Testis (tissue), 2 donors: Measurements from ENCODE around the gene R3HDM4.

Experiments
- POLR2A ChIP-seq: fragments of 450-650 bp; IDR thresholded peaks from one replicate; pipeline ENCODE4 v1.6.1; 2017; ENCODE audit warnings: antibody characterized with exemption, mild to moderate bottlenecking, moderate library complexity
- TF ChIP-seq, protein P1 (sequence below), 3 experiments: fragments of 450-650 bp in 2 of 3; fragments of 200-600 bp in 1 of 3; sonication (generic) in 1 of 3; IDR thresholded peaks; one replicate each; pipeline ENCODE4 v1.5.1; 2016 to 2019; ENCODE audit warnings: antibody characterized with exemption in 3 of 3, mild to moderate bottlenecking in 2 of 3, moderate library complexity in 1 of 3

DNA sequence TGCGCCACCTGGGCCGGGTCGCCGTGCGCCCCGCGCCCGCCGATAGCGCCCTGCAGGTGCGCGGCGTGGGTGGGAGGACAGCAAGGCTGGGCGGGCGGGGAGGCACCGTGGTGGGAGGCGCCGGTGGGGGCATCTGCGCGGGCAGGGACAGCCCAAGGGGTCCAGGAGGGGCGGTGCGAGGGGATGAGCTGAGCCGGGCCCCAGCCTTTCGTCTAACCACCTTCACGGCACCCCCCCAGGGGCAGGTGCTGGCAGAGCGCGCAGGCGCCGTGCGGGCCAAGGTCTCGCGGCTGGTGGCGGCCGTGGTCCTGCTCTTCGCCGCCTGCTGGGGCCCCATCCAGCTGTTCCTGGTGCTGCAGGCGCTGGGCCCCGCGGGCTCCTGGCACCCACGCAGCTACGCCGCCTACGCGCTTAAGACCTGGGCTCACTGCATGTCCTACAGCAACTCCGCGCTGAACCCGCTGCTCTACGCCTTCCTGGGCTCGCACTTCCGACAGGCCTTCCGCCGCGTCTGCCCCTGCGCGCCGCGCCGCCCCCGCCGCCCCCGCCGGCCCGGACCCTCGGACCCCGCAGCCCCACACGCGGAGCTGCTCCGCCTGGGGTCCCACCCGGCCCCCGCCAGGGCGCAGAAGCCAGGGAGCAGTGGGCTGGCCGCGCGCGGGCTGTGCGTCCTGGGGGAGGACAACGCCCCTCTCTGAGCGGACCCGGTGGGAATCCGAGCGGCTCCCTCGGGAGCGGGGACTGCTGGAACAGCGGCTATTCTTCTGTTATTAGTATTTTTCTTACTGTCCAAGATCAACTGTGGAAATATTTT, 7.2 kb upstream of the R3HDM4 start:
- TF ChIP-seq, protein P1, sequence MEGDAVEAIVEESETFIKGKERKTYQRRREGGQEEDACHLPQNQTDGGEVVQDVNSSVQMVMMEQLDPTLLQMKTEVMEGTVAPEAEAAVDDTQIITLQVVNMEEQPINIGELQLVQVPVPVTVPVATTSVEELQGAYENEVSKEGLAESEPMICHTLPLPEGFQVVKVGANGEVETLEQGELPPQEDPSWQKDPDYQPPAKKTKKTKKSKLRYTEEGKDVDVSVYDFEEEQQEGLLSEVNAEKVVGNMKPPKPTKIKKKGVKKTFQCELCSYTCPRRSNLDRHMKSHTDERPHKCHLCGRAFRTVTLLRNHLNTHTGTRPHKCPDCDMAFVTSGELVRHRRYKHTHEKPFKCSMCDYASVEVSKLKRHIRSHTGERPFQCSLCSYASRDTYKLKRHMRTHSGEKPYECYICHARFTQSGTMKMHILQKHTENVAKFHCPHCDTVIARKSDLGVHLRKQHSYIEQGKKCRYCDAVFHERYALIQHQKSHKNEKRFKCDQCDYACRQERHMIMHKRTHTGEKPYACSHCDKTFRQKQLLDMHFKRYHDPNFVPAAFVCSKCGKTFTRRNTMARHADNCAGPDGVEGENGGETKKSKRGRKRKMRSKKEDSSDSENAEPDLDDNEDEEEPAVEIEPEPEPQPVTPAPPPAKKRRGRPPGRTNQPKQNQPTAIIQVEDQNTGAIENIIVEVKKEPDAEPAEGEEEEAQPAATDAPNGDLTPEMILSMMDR (IDR thresholded peaks at IDR 0.05): no peak
- TF ChIP-seq POLR2A: no peak
